ENCODE measurements around the gene BBS10. TPM values are rescaled to one million over a fixed set of nuclear protein-coding genes. Genes with fewer than 3 reads are reported as not detected.

The BBS10 gene
- total RNA-seq, 1 experiment from 2014 or later = 7.8 TPM

GRCh38 chr12:76307083-76307482 lies 41.1 kb downstream of the BBS10 start:
- Histone ChIP-seq H3K36me3 (ENCODE audit: control insufficient read depth, insufficient read depth, low read length) (no peaks in the 10 kb centered on the region), H3K27me3 (ENCODE audit: control insufficient read depth, insufficient read depth, low read length) (no peaks in the 10 kb centered on the region), H3K4me3 (ENCODE audit: low read depth in 2 of 2, low read length in 2 of 2) (no peak overlapping the region), H3K9me3 (ENCODE audit: control insufficient read depth, insufficient read depth, low read depth, low read length) (no peaks in the 10 kb centered on the region), H3K27ac (ENCODE audit: low read length) (no peak overlapping the region), H3K4me1 (ENCODE audit: control insufficient read depth, insufficient read depth, low read length) (no peaks in the 10 kb centered on the region; the same call in 1 of the 2 replicates)
- in situ Hi-C loops (cut with HindIII; ENCODE audit: low pct_unique_long_range_greater_than_20kb, low sequenced_read_pairs) = no loop called here
- TF ChIP-seq SIN3A (IDR thresholded peaks at IDR 0.05; ENCODE audit: borderline replicate concordance, insufficient read depth, low read depth, low read length) (no peak), POLR2AphosphoS5 (IDR thresholded peaks at IDR 0.05; ENCODE audit: low read depth, low read length) (no peak), REST (IDR thresholded peaks at IDR 0.05; ENCODE audit: insufficient read depth in 1 of 2, low read depth in 2 of 2, low read length in 1 of 2) (no peak), TCF7L2 (IDR thresholded peaks at IDR 0.05; ENCODE audit: low read depth, low read length) (no peak), CTCF (IDR thresholded peaks at IDR 0.05) (no peak)
- ATAC-seq = no peak
- intact Hi-C loops (cut with micrococcal nuclease; ENCODE audit: unreplicated experiment) = no loop called here
- DNase-seq (ENCODE audit: low read depth, low spot score) = no peak
- ChIA-PET POLR2A (no interaction called here), CTCF (no interaction called here)
- no TSS peak for BruUV-seq (replicated peaks)

GRCh38 chr12:76303989-76304460 lies 44.2 kb downstream of the BBS10 start:
- Histone ChIP-seq H3K9me3 (ENCODE audit: control insufficient read depth, insufficient read depth, low read depth, low read length) (no peaks in the 10 kb centered on the region), H3K36me3 (ENCODE audit: control insufficient read depth, insufficient read depth, low read length) (no peaks in the 10 kb centered on the region), H3K4me1 (ENCODE audit: control insufficient read depth, insufficient read depth, low read length) (no peaks in the 10 kb centered on the region), H3K27ac (ENCODE audit: low read length) (no peak overlapping the region), H3K4me3 (ENCODE audit: low read depth in 2 of 2, low read length in 2 of 2) (no peak overlapping the region), H3K27me3 (ENCODE audit: control insufficient read depth, insufficient read depth, low read length) (no peaks in the 10 kb centered on the region)
- ATAC-seq (no peak), DNase-seq (ENCODE audit: low read depth, low spot score) (no peak)
- in situ Hi-C loops (cut with HindIII; ENCODE audit: low pct_unique_long_range_greater_than_20kb, low sequenced_read_pairs) (no loop called here), intact Hi-C loops (cut with micrococcal nuclease; ENCODE audit: unreplicated experiment) (no loop called here)
- BruUV-seq (replicated peaks) = no TSS peak
- ChIA-PET POLR2A (no interaction called here), CTCF (no interaction called here)
- TF ChIP-seq SIN3A (IDR thresholded peaks at IDR 0.05; ENCODE audit: borderline replicate concordance, insufficient read depth, low read depth, low read length) = no peak
- TF ChIP-seq REST (IDR thresholded peaks at IDR 0.05; ENCODE audit: insufficient read depth in 1 of 2, low read depth in 2 of 2, low read length in 1 of 2) = no peak
- no peak for TF ChIP-seq TCF7L2 (IDR thresholded peaks at IDR 0.05; ENCODE audit: low read depth, low read length)
- no peak for TF ChIP-seq CTCF (IDR thresholded peaks at IDR 0.05)
- no peak for TF ChIP-seq POLR2AphosphoS5 (IDR thresholded peaks at IDR 0.05; ENCODE audit: low read depth, low read length)

Measured in Panc1 (cell line).